ENCODE measurements around the gene PLCH2.

Gene PLCH2

GRCh38 chr1:2526824-2527555 is 50.9 kb downstream of the PLCH2 start:
- H3K36me3 ChIP-seq (ENCODE audit: control insufficient read depth, insufficient read depth, low read length, severe bottlenecking): no peaks in the 10 kb centered on the region
- peaks cover 20% of the 10 kb centered on the region for H3K27me3 ChIP-seq (replicated peaks; ENCODE audit: control insufficient read depth, insufficient read depth, low read length)
- DNase-seq (ENCODE audit: low read depth): peak; percentile 48
- H3K9ac ChIP-seq (ENCODE audit: low read length): no peak overlapping the region
- peak overlapping the region; percentile 69 for H3K4me3 ChIP-seq (ENCODE audit: low read length)
- no peaks in the 10 kb centered on the region for H3K9me3 ChIP-seq (ENCODE audit: control insufficient read depth, low read length)
- peaks cover 27% of the 10 kb centered on the region for H3K4me1 ChIP-seq (ENCODE audit: control insufficient read depth, insufficient read depth, low read length)

DNA sequence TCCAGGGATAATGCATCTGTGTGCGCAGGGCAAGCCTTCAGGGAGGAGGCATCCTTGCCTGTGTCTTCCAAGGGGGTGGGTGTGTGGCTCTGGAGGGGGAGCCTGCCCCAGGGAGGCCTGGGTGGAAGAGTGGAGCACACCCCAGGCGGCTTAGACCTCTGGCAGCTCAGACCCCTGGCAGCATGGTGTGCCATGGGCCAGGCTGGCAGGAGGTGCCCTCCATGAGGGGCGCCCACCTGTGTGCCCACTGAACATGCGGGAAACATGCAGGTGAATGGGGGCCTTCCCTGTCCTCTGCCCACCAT is 51.4 kb downstream of the PLCH2 start:
- DNase-seq (ENCODE audit: low read depth): no peak
- no peak overlapping the region for H3K9ac ChIP-seq (ENCODE audit: low read length)
- no peaks in the 10 kb centered on the region for H3K36me3 ChIP-seq (ENCODE audit: control insufficient read depth, insufficient read depth, low read length, severe bottlenecking)
- H3K27me3 ChIP-seq (replicated peaks; ENCODE audit: control insufficient read depth, insufficient read depth, low read length): peaks cover 22% of the 10 kb centered on the region
- no peak overlapping the region for H3K4me3 ChIP-seq (ENCODE audit: low read length)
- H3K4me1 ChIP-seq (ENCODE audit: control insufficient read depth, insufficient read depth, low read length): peaks cover 27% of the 10 kb centered on the region
- H3K9me3 ChIP-seq (ENCODE audit: control insufficient read depth, low read length): no peaks in the 10 kb centered on the region

GRCh38 chr1:2528016-2528415 is 51.9 kb downstream of the PLCH2 start:
- Histone ChIP-seq H3K4me3 (ENCODE audit: low read length) (no peak overlapping the region), H3K4me1 (ENCODE audit: control insufficient read depth, insufficient read depth, low read length) (peaks cover 27% of the 10 kb centered on the region), H3K9ac (ENCODE audit: low read length) (no peak overlapping the region), H3K27me3 (replicated peaks; ENCODE audit: control insufficient read depth, insufficient read depth, low read length) (peaks cover 22% of the 10 kb centered on the region), H3K9me3 (ENCODE audit: control insufficient read depth, low read length) (no peaks in the 10 kb centered on the region), H3K36me3 (ENCODE audit: control insufficient read depth, insufficient read depth, low read length, severe bottlenecking) (no peaks in the 10 kb centered on the region)
- no peak for DNase-seq (ENCODE audit: low read depth)

DNA sequence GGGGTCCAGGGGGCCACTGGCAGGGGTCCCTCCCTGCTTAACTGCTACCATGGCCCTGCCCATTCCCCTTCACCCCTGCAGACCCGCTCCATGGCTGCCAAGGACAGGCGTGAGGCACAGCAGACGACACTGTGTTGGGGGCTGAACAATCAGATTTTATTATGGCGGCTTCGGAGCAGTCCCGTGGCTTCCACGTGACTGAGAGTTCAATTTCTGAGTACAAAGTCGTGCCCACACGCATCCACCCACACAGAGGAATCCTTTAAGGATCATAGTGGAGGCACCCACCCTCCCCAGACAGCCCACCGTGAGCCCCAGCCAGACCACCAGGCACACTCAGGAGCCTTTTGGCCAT is 52.5 kb downstream of the PLCH2 start:
- Histone ChIP-seq H3K4me3 (ENCODE audit: low read length) (no peak overlapping the region), H3K9me3 (ENCODE audit: control insufficient read depth, low read length) (no peaks in the 10 kb centered on the region), H3K4me1 (ENCODE audit: control insufficient read depth, insufficient read depth, low read length) (peaks cover 27% of the 10 kb centered on the region), H3K36me3 (ENCODE audit: control insufficient read depth, insufficient read depth, low read length, severe bottlenecking) (no peaks in the 10 kb centered on the region), H3K27me3 (replicated peaks; ENCODE audit: control insufficient read depth, insufficient read depth, low read length) (peaks cover 25% of the 10 kb centered on the region), H3K9ac (ENCODE audit: low read length) (no peak overlapping the region)
- DNase-seq (ENCODE audit: low read depth): no peak

GRCh38 chr1:2528966-2529783 is 53.1 kb downstream of the PLCH2 start:
- Histone ChIP-seq H3K27me3 (replicated peaks; ENCODE audit: control insufficient read depth, insufficient read depth, low read length) (peaks cover 30% of the 10 kb centered on the region), H3K9ac (ENCODE audit: low read length) (no peak overlapping the region), H3K4me1 (ENCODE audit: control insufficient read depth, insufficient read depth, low read length) (peaks cover 27% of the 10 kb centered on the region), H3K4me3 (ENCODE audit: low read length) (no peak overlapping the region), H3K36me3 (ENCODE audit: control insufficient read depth, insufficient read depth, low read length, severe bottlenecking) (no peaks in the 10 kb centered on the region), H3K9me3 (ENCODE audit: control insufficient read depth, low read length) (no peaks in the 10 kb centered on the region)
- DNase-seq (ENCODE audit: low read depth): peak; percentile 37

DNA sequence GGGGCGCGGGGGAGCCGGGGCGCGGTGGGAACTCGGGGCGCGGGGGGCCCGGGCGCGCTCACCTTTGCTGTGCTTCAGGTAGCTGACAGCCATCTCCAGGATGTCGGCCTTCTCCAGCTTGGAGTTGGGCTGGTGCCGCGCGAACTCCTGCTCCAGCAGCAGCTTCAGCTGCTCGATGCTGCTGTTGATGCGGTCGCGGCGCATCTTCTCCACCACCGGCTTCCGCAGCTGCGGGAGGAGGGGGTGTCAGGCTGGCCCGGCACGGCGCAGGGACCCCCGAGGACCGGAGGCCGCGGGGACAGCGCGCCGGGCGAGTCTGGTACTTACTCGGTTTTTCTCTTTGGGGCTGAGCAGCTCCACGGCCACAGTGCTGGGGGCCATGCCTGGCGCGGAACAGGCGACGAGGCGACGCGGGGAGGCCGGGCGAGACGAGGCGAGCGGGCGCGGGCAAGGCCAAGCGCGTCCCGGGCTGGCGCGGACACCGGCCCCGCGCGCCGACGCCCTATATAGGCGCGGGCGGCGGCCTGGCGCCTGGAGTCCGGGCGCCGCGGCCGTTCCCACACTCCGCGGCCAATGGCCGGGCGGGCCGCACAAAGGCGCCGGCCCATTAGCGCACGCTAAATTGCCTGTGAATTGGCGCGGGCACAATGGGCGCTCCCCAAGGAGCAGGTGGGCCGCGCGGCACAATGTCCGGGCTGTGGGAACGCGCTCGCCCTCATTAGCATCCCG is 53.9 kb downstream of the PLCH2 start, which contains the start of gene HES5:
Gene HES5, minus strand, starts transcription at position 480 of the 729 bp plus-strand sequence. Its CDS starts 99 bp downstream, at position 381.
- Histone ChIP-seq H3K36me3 (ENCODE audit: control insufficient read depth, insufficient read depth, low read length, severe bottlenecking) (no peaks in the 10 kb centered on the region), H3K4me1 (ENCODE audit: control insufficient read depth, insufficient read depth, low read length) (peaks cover 21% of the 10 kb centered on the region), H3K4me3 (ENCODE audit: low read length) (no peak within 1 kb of the TSS), H3K27me3 (replicated peaks; ENCODE audit: control insufficient read depth, insufficient read depth, low read length) (peaks cover 35% of the 10 kb centered on the region), H3K9ac (ENCODE audit: low read length) (no peak within 1 kb of the TSS), H3K9me3 (ENCODE audit: control insufficient read depth, low read length) (no peaks in the 10 kb centered on the region)
- DNase-seq (ENCODE audit: low read depth): peak; percentile 60

DNA sequence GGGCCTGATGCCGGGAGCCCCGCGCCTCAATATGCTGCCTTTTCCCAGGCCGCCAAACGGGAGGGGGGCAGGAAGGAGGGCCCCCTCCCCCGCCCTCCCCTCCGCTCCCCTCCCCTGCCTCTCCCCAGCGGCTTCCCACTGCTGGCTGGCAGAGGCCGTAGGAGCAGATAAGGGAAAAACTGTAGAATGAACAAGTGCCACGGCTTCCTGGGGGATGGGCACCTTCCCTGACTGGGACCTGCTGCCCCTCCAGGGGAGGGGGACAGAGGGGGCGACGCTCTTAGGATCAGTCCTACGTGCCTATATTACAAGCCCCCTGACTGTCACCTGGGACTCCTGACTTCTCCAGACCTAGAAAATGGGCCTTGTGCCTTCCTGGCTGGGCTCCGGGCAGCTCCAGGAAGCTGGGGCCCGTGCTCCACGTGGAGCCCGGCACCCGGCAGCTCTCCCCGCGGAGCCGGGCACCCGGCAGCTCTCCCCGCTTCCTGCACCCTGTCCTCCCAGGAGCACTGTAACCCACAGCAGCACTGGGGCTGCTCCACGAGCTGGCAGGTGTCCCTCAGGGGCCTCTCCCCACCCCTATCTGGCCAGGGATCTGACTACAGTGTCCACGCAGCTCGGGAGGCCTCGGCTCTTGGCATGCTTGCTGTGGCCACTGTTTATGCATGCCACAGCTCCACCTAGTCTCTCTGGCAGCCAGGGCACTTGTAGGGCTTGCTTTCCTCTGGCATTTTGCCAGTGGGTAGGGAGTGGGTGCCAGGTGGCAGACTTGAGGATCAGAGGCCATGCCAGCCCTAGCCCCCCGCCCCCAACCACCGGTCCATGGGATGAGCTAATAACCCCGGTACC is 54.6 kb downstream of the PLCH2 start:
- H3K9ac ChIP-seq (ENCODE audit: low read length): no peak overlapping the region
- peaks cover 15% of the 10 kb centered on the region for H3K4me1 ChIP-seq (ENCODE audit: control insufficient read depth, insufficient read depth, low read length)
- no peak for DNase-seq (ENCODE audit: low read depth)
- H3K9me3 ChIP-seq (ENCODE audit: control insufficient read depth, low read length): no peaks in the 10 kb centered on the region
- H3K4me3 ChIP-seq (ENCODE audit: low read length): no peak overlapping the region
- peaks cover 41% of the 10 kb centered on the region for H3K27me3 ChIP-seq (replicated peaks; ENCODE audit: control insufficient read depth, insufficient read depth, low read length)
- no peaks in the 10 kb centered on the region for H3K36me3 ChIP-seq (ENCODE audit: control insufficient read depth, insufficient read depth, low read length, severe bottlenecking)

- Histone ChIP-seq H3K36me3 (ENCODE audit: control insufficient read depth, insufficient read depth, low read length, severe bottlenecking) (no peaks in the 10 kb centered on the region), H3K4me3 (ENCODE audit: low read length) (no peak overlapping the region), H3K27me3 (replicated peaks; ENCODE audit: control insufficient read depth, insufficient read depth, low read length) (peaks cover 53% of the 10 kb centered on the region), H3K9me3 (ENCODE audit: control insufficient read depth, low read length) (no peaks in the 10 kb centered on the region), H3K4me1 (ENCODE audit: control insufficient read depth, insufficient read depth, low read length) (peaks cover 5% of the 10 kb centered on the region), H3K9ac (ENCODE audit: low read length) (no peak overlapping the region)
- no peak for DNase-seq (ENCODE audit: low read depth)
These were observed 56.5 kb downstream of the PLCH2 start for GRCh38 chr1:2532485-2533160.

DNA sequence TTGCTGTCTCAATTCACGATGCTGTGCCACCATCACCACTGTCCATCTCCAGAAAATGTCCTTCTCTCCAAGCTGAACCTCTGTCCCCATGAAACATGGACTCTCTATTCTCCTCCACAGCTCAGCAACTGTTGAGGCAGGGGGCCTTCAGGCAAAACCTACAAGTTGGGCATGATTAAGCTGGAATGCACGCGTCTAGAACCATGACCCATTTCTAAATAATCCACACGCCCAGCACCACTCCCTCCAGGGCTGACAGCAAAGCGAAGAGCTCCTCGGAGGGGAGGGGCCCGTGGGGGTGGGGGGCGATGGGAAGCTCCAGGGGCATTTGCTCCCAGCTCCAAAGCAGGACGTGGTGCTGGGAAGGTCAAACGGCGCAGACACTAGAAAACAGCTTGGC is 57.3 kb downstream of the PLCH2 start:
- H3K36me3 ChIP-seq (ENCODE audit: control insufficient read depth, insufficient read depth, low read length, severe bottlenecking): no peaks in the 10 kb centered on the region
- H3K4me1 ChIP-seq (ENCODE audit: control insufficient read depth, insufficient read depth, low read length): peaks cover 4% of the 10 kb centered on the region
- no peaks in the 10 kb centered on the region for H3K9me3 ChIP-seq (ENCODE audit: control insufficient read depth, low read length)
- peak; percentile 54 for DNase-seq (ENCODE audit: low read depth)
- peaks cover 54% of the 10 kb centered on the region for H3K27me3 ChIP-seq (replicated peaks; ENCODE audit: control insufficient read depth, insufficient read depth, low read length)
- H3K9ac ChIP-seq (ENCODE audit: low read length): no peak overlapping the region
- H3K4me3 ChIP-seq (ENCODE audit: low read length): no peak overlapping the region

DNA sequence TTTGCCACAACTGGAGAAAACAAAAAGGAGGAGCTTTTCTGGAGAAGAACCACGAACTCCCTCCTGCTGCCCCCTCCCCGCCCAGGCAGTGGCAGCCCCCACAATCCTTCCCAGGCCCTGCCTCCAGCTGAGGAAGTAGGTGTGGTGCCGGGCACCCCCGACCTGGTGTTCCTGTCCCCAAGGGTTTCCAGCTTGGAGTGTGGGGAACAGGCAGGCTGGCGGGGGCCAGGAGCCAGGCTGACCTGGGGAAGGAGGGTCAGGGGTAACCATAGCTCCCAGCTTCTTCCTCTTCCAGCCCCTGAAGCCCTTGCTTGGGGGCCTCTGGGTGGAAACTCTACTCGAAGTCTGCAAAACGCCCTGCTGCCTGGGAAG is 58.2 kb downstream of the PLCH2 start:
- DNase-seq (ENCODE audit: low read depth): no peak
- Histone ChIP-seq H3K4me1 (ENCODE audit: control insufficient read depth, insufficient read depth, low read length) (no peaks in the 10 kb centered on the region), H3K36me3 (ENCODE audit: control insufficient read depth, insufficient read depth, low read length, severe bottlenecking) (no peaks in the 10 kb centered on the region), H3K9me3 (ENCODE audit: control insufficient read depth, low read length) (no peaks in the 10 kb centered on the region), H3K9ac (ENCODE audit: low read length) (no peak overlapping the region), H3K27me3 (replicated peaks; ENCODE audit: control insufficient read depth, insufficient read depth, low read length) (peaks cover 61% of the 10 kb centered on the region), H3K4me3 (ENCODE audit: low read length) (no peak overlapping the region)

All from adipocyte (in vitro differentiated cells).